GM12878 (cell line): ENCODE results near the gene MATN1. TPM values are rescaled to one million over a fixed set of nuclear protein-coding genes. Genes with fewer than 3 reads are reported as not detected.

Experiments
- ATAC-seq: fragments of 200-7000 bp; cut with Tn5 transposase; 3 replicates; pipeline ENCODE4 v1.9.1; 2020; ENCODE audit warnings: mild to moderate bottlenecking, moderate library complexity
- BruUV-seq: library from RNA; stranded (reverse); fragments of 400-500 nt; replicated peaks from 2 replicates; lab custom pipeline; 2021; lab: Mats Ljungman, UMichigan
- CTCF ChIA-PET: fragments of 300-600 bp; sonication (Branson Sonifier 250); formaldehyde crosslinking; extraction: SDS; loops from one replicate; lab custom pipeline; 2021; ENCODE audit warnings: inconsistent platforms; lab: Yijun Ruan, JAX
- POLR2A ChIA-PET: fragments of 350-600 bp; formaldehyde crosslinking; extraction: SDS; loops from one replicate; lab custom pipeline; 2021; ENCODE audit warnings: inconsistent platforms; lab: Charles Lee
- RAD21 ChIA-PET: fragments of 300-600 bp; sonication (Branson Sonifier 250); formaldehyde crosslinking; loops from one replicate; lab custom pipeline; 2023; ENCODE audit warnings: antibody characterized with exemption; ENCODE audit not compliant: unreplicated experiment; lab: Charles Lee
- SMC1A ChIA-PET: fragments of 300-600 bp; sonication (Branson Sonifier 250); formaldehyde crosslinking; loops from one replicate; lab custom pipeline; 2023; ENCODE audit not compliant: unreplicated experiment, uncharacterized antibody; lab: Charles Lee
- DNase-seq: peaks from one replicate; pipeline ENCODE4 v3.0.0-alpha.2; 2011; ENCODE audit warnings: low read depth, low spot score
- FAIRE-seq: peaks from 3 replicates; lab custom pipeline; 2011; peaks lifted over from hg19 to GRCh38; lab: Jason Lieb, UNC
- H2AFZ ChIP-seq: 2 replicates; pipeline ENCODE4 v1.6.0; 2011; ENCODE audit warnings: low read depth, low read length, control low read depth; ENCODE audit not compliant: control insufficient read depth
- H3K27ac ChIP-seq: 2 replicates; pipeline ENCODE4 v1.5.1; 2011; ENCODE audit warnings: control low read depth; ENCODE audit not compliant: control insufficient read depth, insufficient read depth
- H3K27me3 ChIP-seq, 2 experiments: replicated peaks in 1 of 2; 2 replicates each; pipeline versions ENCODE4 v1.6.0 to v1.6.1; 2011; ENCODE audit warnings: low read length in 1 of 2; ENCODE audit not compliant: control insufficient read depth in 2 of 2, insufficient read depth in 2 of 2
- H3K36me3 ChIP-seq, 2 experiments: 2 replicates each; pipeline ENCODE4 v1.5.1; 2011; ENCODE audit warnings: low read length in 1 of 2; ENCODE audit not compliant: control insufficient read depth in 2 of 2, insufficient read depth in 2 of 2
- H3K4me1 ChIP-seq: 2 replicates; pipeline ENCODE4 v1.6.1; 2011; ENCODE audit warnings: mild to moderate bottlenecking, low read length, moderate library complexity, mixed read lengths; ENCODE audit not compliant: control insufficient read depth, insufficient read depth
- H3K4me2 ChIP-seq: 2 replicates; pipeline ENCODE4 v1.6.0; 2011; ENCODE audit warnings: control low read depth; ENCODE audit not compliant: control insufficient read depth, insufficient read depth
- H3K4me3 ChIP-seq: fragments of 200-600 bp; sonication (generic); 2 replicates; pipeline ENCODE4 v1.5.1; 2016
- H3K79me2 ChIP-seq: 2 replicates; pipeline ENCODE4 v1.6.0; 2011; ENCODE audit warnings: low read length; ENCODE audit not compliant: control insufficient read depth, insufficient read depth
- H3K9ac ChIP-seq: 2 replicates; pipeline ENCODE4 v1.8.0; 2011; ENCODE audit warnings: low read length, control low read depth, mixed read lengths; ENCODE audit not compliant: control insufficient read depth, insufficient read depth
- H3K9me3 ChIP-seq: replicated peaks from 3 replicates; pipeline ENCODE4 v1.5.1; 2011; ENCODE audit warnings: mild to moderate bottlenecking, low read length; ENCODE audit not compliant: control insufficient read depth, insufficient read depth
- H4K20me1 ChIP-seq: 2 replicates; pipeline ENCODE4 v1.6.0; 2011; ENCODE audit not compliant: control insufficient read depth, insufficient read depth
- BCLAF1 ChIP-seq: fragments of 450-650 bp; IDR thresholded peaks from 2 replicates; pipeline ENCODE4 v1.6.1; 2017; ENCODE audit warnings: antibody characterized with exemption, mild to moderate bottlenecking, moderate library complexity
- CBX5 ChIP-seq: sonication (generic); IDR thresholded peaks from 2 replicates; pipeline ENCODE4 v1.6.1; 2016; ENCODE audit warnings: low read depth, moderate library complexity, mild to moderate bottlenecking, inconsistent platforms
- CEBPZ ChIP-seq: fragments of 150-350 bp; IDR thresholded peaks from 2 replicates; pipeline ENCODE4 v1.6.1; 2016; ENCODE audit warnings: low read depth, low read length
- EZH2 ChIP-seq: IDR thresholded peaks from 2 replicates; pipeline ENCODE4 v1.6.1; 2012; ENCODE audit warnings: low read depth, mild to moderate bottlenecking, control low read depth, inconsistent platforms, low read length, borderline replicate concordance; ENCODE audit not compliant: control insufficient read depth
- POU2F2 ChIP-seq: IDR thresholded peaks from 3 replicates; pipeline ENCODE4 v1.6.1; 2011; ENCODE audit warnings: low read depth, mild to moderate bottlenecking, low read length, borderline replicate concordance
- RCOR1 ChIP-seq: conservative IDR thresholded peaks from 2 replicates; pipeline ENCODE4 v1.6.1; 2012; ENCODE audit warnings: low read depth, low read length, improper control_type of control experiment
- RUNX3 ChIP-seq: IDR thresholded peaks from 2 replicates; pipeline ENCODE4 v1.6.1; 2012; ENCODE audit warnings: low read length, inconsistent platforms
- TAF1 ChIP-seq: IDR thresholded peaks from 2 replicates; pipeline ENCODE4 v1.6.1; 2011; ENCODE audit warnings: mild to moderate bottlenecking, low read depth, low read length, borderline replicate concordance
- WRNIP1 ChIP-seq: IDR thresholded peaks from 2 replicates; pipeline ENCODE4 v1.6.1; 2011; ENCODE audit warnings: low read depth, low read length, improper control_type of control experiment, borderline replicate concordance
- WGBS: methylation state at CpG from one replicate; pipeline ENCODE4 v1.1.6; 2016; ENCODE audit warnings: low lambda C conversion rate; ENCODE audit not compliant: insufficient replicate concordance, insufficient coverage; ENCODE audit errors: missing lambda C conversion rate; 5-methylcytosine and 5-hydroxymethylcytosine counted together
- in situ Hi-C: fragments of 300-500 bp; cut with MboI; formaldehyde crosslinking; loops from 9 replicates; pipeline ENCODE4 v1.14.3; 2018; ENCODE audit warnings: mixed read lengths
- intact Hi-C: fragments of 100-400 bp; cut with micrococcal nuclease; formaldehyde crosslinking; loops from one replicate; pipeline ENCODE4 v1.14.2; 2022; ENCODE audit not compliant: unreplicated experiment
- polyA plus RNA-seq, 11 experiments: library from polyadenylated mRNA; depleted of rRNA in 4 of 11; unstranded in 6 of 11; stranded (reverse) in 5 of 11; fragments of >200 nt; fragmentation: Nextera tagmentation in 4 of 11; fragmentation: Illumina TruSeq in 1 of 11; extraction: Ambion mirVana in 4 of 11; extraction: Trizol in 1 of 11; gene quantifications; 1 replicate in 1 of 11; 2 replicates in 10 of 11; pipeline versions ENCODE4 v1.2.1 to v1.2.3, GENCODE V29; 2011 to 2016; ENCODE audit warnings: inconsistent platforms in 2 of 11, missing spikeins in 2 of 11, low read depth in 1 of 11
- total RNA-seq, 4 experiments: library from RNA; depleted of rRNA in 3 of 4; stranded (reverse); fragments of >200 nt in 3 of 4; fragmentation: Illumina TruSeq in 1 of 4; extraction: Trizol in 1 of 4; gene quantifications; 2 replicates each; pipeline versions ENCODE4 v1.2.1 to v1.2.3, GENCODE V29; 2013 to 2021
- TF ChIP-seq, protein P1 (sequence below): IDR thresholded peaks from 2 replicates; pipeline ENCODE4 v1.6.1; 2012; ENCODE audit warnings: improper control_type of control experiment, low read depth, low read length; ENCODE audit not compliant: insufficient replicate concordance

Gene MATN1
- total and polyA plus RNA-seq, 10 of the 15 experiments (the other 5 are each of a cell fraction or from before 2014, with no cell fraction given), result 0.04 to 0.50 (median 0.10) TPM; not detected in 1

DNA sequence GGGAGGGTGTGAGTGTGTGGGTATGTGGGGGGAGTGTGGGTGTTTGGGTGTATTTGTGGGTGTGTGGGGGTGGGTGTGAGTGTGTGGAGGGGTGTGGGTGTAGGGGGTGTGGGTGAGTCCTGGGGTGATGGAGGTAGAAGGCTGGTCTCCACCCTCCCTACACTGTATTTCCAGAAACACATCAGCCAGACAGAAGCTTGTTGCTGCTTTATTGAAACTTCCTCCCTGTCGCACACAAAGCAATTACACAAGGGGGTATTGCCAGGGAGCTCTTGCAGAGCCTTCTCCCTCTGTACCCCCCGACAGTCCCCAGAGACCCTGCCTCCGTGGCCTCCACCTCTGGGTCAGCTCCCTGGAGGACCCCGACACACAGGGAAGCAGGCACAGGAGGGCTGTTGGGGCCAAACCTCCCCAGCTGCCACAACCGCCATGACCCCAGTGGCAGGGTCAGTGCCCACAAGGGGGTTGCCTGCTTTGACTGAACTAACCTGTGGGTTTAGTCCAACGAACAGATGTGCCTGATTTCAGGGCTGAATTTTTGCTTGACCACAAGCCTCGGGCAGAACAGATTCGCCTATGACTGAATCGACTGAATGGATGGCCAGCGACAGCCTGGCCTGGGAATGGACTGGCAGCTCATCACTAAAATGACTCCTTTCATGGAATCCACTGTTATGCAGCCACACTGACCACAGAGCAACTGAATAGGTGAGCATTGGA lies 9.1 kb upstream of the MATN1 start:
- SMC1A ChIA-PET, result interaction anchor here (1.0 to 21.5 kb wide), 5 partner anchors 13 to 47 kb away, joined by 3 to 556 read pairs (median 9); partner anchors contain the start of gene LAPTM5
- TSS peak; percentile 91 for BruUV-seq
- no peak for FAIRE-seq
- TF ChIP-seq CBX5 (no peak), POU2F2 (0 out of 3 replicates have a peak, but pooled peaks have one; percentile 9), RUNX3 (peak; percentile 44; the same call in 1 of the 2 replicates), EZH2 (no peak), TAF1 (no peak), WRNIP1 (no peak), CEBPZ (no peak), RCOR1 (no peak), BCLAF1 (no peak)
- TF ChIP-seq, protein P1, sequence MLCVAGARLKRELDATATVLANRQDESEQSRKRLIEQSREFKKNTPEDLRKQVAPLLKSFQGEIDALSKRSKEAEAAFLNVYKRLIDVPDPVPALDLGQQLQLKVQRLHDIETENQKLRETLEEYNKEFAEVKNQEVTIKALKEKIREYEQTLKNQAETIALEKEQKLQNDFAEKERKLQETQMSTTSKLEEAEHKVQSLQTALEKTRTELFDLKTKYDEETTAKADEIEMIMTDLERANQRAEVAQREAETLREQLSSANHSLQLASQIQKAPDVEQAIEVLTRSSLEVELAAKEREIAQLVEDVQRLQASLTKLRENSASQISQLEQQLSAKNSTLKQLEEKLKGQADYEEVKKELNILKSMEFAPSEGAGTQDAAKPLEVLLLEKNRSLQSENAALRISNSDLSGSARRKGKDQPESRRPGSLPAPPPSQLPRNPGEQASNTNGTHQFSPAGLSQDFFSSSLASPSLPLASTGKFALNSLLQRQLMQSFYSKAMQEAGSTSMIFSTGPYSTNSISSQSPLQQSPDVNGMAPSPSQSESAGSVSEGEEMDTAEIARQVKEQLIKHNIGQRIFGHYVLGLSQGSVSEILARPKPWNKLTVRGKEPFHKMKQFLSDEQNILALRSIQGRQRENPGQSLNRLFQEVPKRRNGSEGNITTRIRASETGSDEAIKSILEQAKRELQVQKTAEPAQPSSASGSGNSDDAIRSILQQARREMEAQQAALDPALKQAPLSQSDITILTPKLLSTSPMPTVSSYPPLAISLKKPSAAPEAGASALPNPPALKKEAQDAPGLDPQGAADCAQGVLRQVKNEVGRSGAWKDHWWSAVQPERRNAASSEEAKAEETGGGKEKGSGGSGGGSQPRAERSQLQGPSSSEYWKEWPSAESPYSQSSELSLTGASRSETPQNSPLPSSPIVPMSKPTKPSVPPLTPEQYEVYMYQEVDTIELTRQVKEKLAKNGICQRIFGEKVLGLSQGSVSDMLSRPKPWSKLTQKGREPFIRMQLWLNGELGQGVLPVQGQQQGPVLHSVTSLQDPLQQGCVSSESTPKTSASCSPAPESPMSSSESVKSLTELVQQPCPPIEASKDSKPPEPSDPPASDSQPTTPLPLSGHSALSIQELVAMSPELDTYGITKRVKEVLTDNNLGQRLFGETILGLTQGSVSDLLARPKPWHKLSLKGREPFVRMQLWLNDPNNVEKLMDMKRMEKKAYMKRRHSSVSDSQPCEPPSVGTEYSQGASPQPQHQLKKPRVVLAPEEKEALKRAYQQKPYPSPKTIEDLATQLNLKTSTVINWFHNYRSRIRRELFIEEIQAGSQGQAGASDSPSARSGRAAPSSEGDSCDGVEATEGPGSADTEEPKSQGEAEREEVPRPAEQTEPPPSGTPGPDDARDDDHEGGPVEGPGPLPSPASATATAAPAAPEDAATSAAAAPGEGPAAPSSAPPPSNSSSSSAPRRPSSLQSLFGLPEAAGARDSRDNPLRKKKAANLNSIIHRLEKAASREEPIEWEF, result no peak

More for the DNA sequence above, 9.1 kb upstream of the MATN1 start:
- Histone ChIP-seq H3K9me3 (no peaks in the 10 kb centered on the region), H3K4me2 (no peak overlapping the region), H3K9ac (no peak overlapping the region), H3K27me3 (no peaks in the 10 kb centered on the region), H3K36me3 (peaks cover 28 to 30% of the 10 kb centered on the region in 2 experiments), H3K79me2 (no peaks in the 10 kb centered on the region), H3K4me1 (peaks cover 23% of the 10 kb centered on the region), H3K27ac (no peak overlapping the region), H4K20me1 (no peaks in the 10 kb centered on the region; the same call in 1 of the 2 replicates), H2AFZ (no peak overlapping the region), H3K4me3 (no peak overlapping the region)
- no peak for DNase-seq
- POLR2A ChIA-PET, result interaction anchor here (1.4 to 6.7 kb wide), 5 partner anchors 11 to 26 kb away, joined by 4 to 96 read pairs (median 10); partner anchors contain the start of gene LAPTM5
- peak; percentile 63 for ATAC-seq
- 14% methylated on average over 10 of the region's 10 CpGs for whole genome bisulfite sequencing
- in situ Hi-C loops, result no loop called here
- RAD21 ChIA-PET, result interaction anchor here (0.7 to 15.6 kb wide), 8 partner anchors 9 to 48 kb away, joined by 3 to 538 read pairs (median 6); partner anchors contain the start of gene LAPTM5
- intact Hi-C loops, result no loop called here
- CTCF ChIA-PET, result interaction anchor here (0.6 to 11.2 kb wide), 10 partner anchors 8 to 178 kb away, joined by 3 to 221 read pairs (median 4); partner anchors contain the start of gene LAPTM5
